Measurements from ENCODE around the gene MAP2K1.
"Not testable (repeated sequence)": the region's sequence is repeated elsewhere in the genome, so short reads cannot be mapped to it uniquely, and the experiment has no call there.

MAP2K1 gene

GRCh38 chr15:66386204-66387123 is at the start of gene MAP2K1:
MAP2K1 (plus strand) TSS chr15:66386912; CDS start chr15:66387348, 436 bp downstream.
- DNase-seq (ENCODE audit: low read depth in 2 of 2): peak; percentile 97 to 99

- DNase-seq (ENCODE audit: low read depth in 2 of 2): not testable (repeated sequence)
Observed at GRCh38 chr15:66348530-66348929, 38.2 kb upstream of the MAP2K1 start.

GRCh38 chr15:66356077-66356358 is 30.7 kb upstream of the MAP2K1 start:
- DNase-seq (ENCODE audit: low read depth in 2 of 2): peak in 1 of 2 donors; percentile 4

GRCh38 chr15:66356359-66357236 is 30.1 kb upstream of the MAP2K1 start, which contains the start of gene TIPIN:
TIPIN (minus strand) TSS chr15:66356685; CDS start chr15:66352947, 3,738 bp downstream.
- peak; percentile 97 to 98 for DNase-seq (ENCODE audit: low read depth in 2 of 2)

- no peak for DNase-seq (ENCODE audit: low read depth in 2 of 2)
Observed at GRCh38 chr15:66359740-66360139, 27.0 kb upstream of the MAP2K1 start.

GRCh38 chr15:66361745-66362460 is 24.8 kb upstream of the MAP2K1 start:
- DNase-seq (ENCODE audit: low read depth in 2 of 2): not testable (repeated sequence)

- no peak for DNase-seq (ENCODE audit: low read depth in 2 of 2)
Observed at GRCh38 chr15:66362776-66363175, 23.9 kb upstream of the MAP2K1 start.

GRCh38 chr15:66364944-66365528 is 21.7 kb upstream of the MAP2K1 start:
- DNase-seq (ENCODE audit: low read depth in 2 of 2): no peak

GRCh38 chr15:66369773-66370651 is 16.7 kb upstream of the MAP2K1 start:
- no peak for DNase-seq (ENCODE audit: low read depth in 2 of 2)

GRCh38 chr15:66374179-66374578 is 12.5 kb upstream of the MAP2K1 start:
- no peak for DNase-seq (ENCODE audit: low read depth in 2 of 2)

- DNase-seq (ENCODE audit: low read depth in 2 of 2): no peak
Observed at GRCh38 chr15:66378814-66379430, 7.8 kb upstream of the MAP2K1 start.

- DNase-seq (ENCODE audit: low read depth in 2 of 2): not testable (repeated sequence)
Observed at GRCh38 chr15:66381376-66381775, 5.3 kb upstream of the MAP2K1 start.

GRCh38 chr15:66387163-66388042 is 691 bp downstream of the MAP2K1 start:
- peak; percentile 68 to 80 for DNase-seq (ENCODE audit: low read depth in 2 of 2)

- DNase-seq (ENCODE audit: low read depth in 2 of 2): no peak
Observed at GRCh38 chr15:66388043-66388363, 1.3 kb downstream of the MAP2K1 start.

GRCh38 chr15:66388576-66388975 is 1.9 kb downstream of the MAP2K1 start:
- no peak for DNase-seq (ENCODE audit: low read depth in 2 of 2)

- DNase-seq (ENCODE audit: low read depth in 2 of 2): no peak
Observed at GRCh38 chr15:66389098-66389858, 2.6 kb downstream of the MAP2K1 start.

GRCh38 chr15:66389859-66390381 is 3.2 kb downstream of the MAP2K1 start:
- no peak for DNase-seq (ENCODE audit: low read depth in 2 of 2)

GRCh38 chr15:66390678-66391077 is 4.0 kb downstream of the MAP2K1 start:
- DNase-seq (ENCODE audit: low read depth in 2 of 2): no peak
